ENCODE measurements around the gene SCGN.

The SCGN gene, protein sequence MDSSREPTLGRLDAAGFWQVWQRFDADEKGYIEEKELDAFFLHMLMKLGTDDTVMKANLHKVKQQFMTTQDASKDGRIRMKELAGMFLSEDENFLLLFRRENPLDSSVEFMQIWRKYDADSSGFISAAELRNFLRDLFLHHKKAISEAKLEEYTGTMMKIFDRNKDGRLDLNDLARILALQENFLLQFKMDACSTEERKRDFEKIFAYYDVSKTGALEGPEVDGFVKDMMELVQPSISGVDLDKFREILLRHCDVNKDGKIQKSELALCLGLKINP

DNA sequence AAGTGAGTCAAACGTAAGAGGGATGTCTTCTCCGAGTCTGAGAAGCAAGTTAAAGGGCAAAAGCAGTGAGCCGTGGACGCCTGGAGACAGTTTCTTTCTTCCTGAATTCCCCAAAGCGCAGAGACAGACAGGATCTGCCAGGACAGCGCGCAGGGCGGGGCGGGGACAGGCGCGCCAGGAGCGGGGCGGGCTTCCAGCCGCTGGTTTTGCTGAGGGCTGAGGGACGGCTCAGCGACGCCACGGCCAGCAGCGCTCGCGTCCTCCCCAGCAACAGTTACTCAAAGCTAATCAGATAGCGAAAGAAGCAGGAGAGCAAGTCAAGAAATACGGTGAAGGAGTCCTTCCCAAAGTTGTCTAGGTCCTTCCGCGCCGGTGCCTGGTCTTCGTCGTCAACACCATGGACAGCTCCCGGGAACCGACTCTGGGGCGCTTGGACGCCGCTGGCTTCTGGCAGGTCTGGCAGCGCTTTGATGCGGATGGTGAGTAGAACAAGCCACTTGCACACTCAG is at the start of gene SCGN:
SCGN (plus strand) TSS at position 209 of the 509 bp plus-strand sequence; CDS start at position 398, 189 bp downstream.
- peak within 1 kb of the TSS; percentile 28 for H3K4me3 ChIP-seq (ENCODE audit: low read depth, low read length)

DNA sequence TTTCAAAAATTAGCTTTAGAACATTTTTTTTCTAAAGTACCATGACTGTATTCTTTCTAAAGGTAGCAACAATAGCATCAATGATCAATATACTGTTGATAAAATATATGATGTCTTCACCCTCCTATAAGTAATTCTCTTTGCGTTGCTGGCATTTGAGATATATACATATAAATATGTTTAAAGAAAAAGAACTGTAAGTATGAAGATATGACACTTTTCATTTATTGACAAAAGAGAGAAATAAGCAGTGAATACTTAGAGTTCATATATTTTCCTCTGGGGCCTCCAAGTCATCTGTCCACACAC is 49.4 kb upstream of the SCGN start:
- H3K4me3 ChIP-seq (ENCODE audit: low read depth, low read length) = no peak overlapping the region

DNA sequence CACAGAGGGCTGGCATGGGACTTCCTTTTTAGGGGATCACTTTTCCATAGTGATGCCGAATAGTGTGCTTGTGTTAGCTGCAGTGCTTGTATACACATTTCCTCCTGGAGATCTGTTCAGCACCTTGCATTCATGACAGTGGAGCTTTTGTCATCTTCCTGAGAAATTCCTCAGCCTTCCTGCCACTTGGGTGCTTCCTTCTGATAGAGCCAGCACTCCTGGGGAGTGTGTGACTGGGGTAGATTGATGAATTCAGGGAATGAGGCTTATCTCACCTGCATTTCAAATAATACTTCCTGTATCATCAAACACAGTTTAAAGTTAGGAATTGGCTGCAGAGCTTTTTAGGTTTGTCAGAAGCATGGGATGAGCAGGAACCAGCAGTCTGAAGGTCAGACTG is 48.8 kb upstream of the SCGN start:
- H3K4me3 ChIP-seq (ENCODE audit: low read depth, low read length) = no peak overlapping the region

DNA sequence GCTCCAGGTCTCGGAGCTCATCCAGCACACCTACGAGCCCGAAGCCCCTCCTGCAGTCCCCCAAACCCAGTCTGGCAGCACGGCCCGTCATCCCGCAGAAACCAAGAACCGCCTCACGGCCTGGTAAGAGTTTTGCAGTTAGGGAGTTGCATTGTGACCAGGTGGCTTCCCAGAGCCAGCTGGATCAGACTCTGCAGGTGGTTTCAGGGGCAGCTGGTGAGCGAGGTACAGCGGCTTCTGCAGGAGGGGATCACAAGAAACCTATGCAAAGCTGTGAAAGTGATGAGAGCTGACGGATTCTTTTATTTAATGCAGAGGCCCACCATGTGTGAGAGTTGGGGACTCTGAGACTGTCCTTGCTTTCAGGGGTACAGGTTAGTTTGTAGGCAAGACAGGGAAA is 45.9 kb upstream of the SCGN start:
- H3K4me3 ChIP-seq (ENCODE audit: low read depth, low read length) = no peak overlapping the region

DNA sequence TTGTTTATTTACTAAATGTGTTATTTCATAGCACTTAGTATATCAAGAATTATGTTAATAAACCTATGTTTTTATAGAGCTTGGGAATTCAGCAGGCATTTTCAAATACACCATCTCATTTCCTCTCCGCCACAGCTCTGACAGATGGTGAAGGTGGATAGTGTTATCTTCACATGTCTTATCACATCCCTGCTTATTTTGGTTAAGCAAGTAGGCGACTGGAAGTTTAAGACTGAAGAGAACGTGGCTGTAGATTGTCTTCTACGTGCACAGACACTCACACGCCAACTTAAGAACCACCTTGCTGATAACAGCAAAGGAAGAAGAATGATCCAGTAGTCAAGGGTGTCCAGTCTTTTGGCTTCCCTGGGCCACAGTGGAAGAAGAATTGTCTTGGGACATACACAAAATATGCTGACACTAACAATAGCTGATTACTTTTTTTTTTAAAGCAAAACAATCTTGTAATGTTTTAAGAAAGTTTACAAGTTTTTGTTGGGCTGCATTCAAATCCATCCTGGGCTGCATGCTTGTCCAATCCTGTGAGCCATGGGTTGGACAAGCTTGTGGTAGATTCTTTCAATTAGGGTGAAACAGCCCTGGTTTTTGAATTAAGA is 43.3 kb upstream of the SCGN start:
- H3K4me3 ChIP-seq (ENCODE audit: low read depth, low read length) = no peak overlapping the region

DNA sequence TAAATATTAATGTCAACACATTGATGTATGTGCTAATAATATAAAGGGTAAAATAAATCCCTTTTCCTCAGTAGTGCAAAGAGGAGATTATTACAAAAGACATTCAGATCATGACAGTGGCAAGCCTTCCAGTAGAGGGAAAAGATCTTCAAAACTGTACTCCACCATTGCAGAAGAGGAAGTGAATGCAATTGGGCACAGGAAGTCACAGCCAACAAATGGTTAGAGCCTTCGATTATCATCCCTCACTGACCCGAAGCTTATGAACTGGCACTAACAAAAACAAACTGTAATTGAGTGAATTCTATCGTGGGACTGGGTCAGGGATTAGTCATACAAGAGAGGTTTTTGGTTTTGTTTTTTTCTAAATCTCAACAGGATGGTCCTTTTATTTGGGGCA is 39.3 kb upstream of the SCGN start:
- H3K4me3 ChIP-seq (ENCODE audit: low read depth, low read length) = no peak overlapping the region

DNA sequence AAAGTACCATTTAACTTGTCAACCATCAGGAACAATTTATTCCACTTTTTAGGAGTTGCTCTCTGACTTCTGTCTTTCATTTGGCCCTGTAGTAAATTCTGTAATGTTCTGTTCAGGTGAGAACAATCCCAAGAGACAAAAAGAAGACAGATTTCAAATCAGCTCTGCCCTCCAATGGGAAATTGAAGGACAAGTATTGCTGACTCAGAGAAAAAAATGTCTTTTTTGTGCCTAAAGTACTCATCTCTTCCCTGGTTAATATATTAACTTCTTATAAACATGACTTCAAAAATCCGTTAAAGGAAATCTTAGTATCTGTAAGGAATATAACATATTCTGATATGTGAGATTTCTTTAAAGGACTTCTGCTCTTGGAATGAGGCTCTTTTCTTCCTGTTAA is 38.6 kb upstream of the SCGN start:
- no peak overlapping the region for H3K4me3 ChIP-seq (ENCODE audit: low read depth, low read length)

DNA sequence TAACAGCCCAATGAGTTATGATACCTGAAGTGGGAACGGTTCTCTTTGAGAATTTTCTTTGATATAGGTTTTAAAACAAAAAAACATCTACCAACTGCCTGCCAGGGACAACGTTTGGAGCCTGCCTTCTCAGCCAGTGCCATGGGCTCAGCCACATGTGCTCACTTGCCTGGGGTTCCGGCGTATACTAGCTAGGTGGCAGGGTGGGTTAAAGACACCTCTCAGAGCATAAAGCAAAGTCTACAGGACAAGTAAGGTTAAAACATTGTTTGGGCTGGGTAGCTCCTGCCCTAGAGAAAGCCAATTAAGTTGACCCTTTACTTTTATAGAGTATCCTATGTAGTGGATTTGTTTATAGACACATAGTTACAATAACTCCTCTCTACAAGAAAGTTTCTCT is 38.0 kb upstream of the SCGN start:
- H3K4me3 ChIP-seq (ENCODE audit: low read depth, low read length) = no peak overlapping the region

DNA sequence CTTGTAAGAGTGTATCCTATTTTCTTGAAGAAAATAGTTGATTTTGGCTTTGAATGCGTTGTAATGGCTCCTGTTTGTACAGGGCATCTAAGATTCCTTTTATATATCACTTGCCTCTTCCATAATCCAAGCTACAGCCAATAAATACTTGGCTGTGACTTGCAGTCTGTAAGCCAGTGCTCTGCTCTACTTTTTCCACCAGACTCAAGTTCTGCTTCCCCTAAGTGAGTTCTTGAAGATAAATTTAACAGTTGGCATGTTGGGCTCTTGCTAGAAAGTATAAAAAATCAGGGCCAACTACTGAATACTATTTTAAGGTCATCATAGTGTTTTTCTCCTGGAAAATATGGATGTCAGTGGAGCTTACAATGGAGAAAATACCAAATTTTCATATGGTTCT is 36.5 kb upstream of the SCGN start:
- no peak overlapping the region for H3K4me3 ChIP-seq (ENCODE audit: low read depth, low read length)

DNA sequence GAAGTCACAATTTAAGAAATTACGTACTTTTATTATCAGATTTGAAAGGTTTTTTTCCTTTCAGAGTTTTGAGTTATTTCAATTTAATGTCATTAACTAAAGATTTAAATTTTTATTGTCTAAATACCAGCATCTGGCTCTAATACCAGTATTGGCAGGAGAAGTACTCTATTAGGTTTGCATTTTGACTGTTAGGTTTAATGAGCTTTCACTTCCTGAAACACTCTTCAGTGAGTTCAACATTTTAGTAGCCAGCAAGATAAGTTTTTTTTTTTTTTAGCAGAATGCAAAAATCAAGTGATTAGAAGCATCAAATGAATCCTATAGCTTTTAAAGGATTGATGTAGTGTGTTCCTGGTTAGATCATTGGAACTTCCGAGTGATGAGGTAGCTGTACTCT is 34.0 kb upstream of the SCGN start:
- no peak overlapping the region for H3K4me3 ChIP-seq (ENCODE audit: low read depth, low read length)

DNA sequence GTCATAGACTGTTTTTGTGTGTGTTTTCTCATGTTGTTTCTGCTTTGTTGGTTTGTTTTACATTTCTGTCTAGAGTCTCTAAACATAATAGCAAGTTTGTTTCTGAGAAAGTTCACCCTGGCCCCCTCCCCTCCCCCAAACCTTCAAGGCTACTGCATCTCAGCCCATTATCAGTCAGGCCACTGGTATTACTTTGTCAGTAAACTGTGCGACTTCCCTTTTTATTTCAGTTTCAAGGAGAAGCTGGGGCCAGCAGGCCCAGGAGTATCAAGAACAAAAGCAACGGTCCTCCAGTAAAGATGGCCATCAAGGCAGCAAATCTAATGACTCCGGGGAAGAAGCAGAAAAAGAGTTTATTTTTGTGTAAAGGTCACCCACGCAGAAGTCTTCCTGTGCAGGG is 32.8 kb upstream of the SCGN start:
- H3K4me3 ChIP-seq (ENCODE audit: low read depth, low read length) = no peak overlapping the region

DNA sequence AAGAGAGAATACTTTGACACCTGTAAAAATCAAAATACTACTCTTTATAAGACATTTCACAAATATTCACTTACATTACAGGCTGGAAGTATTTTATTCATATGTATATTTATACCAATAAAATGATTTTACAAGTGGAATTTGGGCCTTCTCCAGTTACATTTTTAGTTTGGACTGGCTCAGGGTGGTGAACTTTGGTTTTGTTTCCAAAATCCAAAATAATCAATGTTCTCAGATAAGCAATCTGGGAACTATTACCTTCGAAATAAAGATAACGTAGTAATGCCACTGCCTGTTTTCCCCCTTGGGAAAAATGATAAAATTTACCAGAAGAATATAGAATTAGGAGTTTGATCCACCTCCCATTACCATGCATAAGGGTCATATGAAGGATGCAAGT is 31.6 kb upstream of the SCGN start:
- no peak overlapping the region for H3K4me3 ChIP-seq (ENCODE audit: low read depth, low read length)

DNA sequence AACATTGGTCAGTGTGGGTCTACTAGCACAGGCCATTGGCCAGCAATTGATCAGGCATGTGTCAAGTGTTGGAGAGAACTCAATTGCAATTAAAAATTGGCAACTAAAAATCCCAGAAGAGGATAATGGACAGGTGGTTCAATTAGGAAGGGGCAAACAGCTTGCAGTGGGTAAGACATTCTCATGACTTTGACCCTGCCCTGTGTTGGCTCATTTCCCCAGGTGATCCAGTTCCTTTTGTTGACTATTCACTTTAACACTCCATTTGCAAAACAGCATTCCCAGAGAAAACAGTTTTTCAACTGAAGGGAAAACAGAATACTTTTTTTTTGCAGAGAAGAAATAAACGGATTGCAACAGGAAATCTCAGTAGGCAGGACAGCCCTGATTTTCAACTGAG is 28.9 kb upstream of the SCGN start:
- no peak overlapping the region for H3K4me3 ChIP-seq (ENCODE audit: low read depth, low read length)

DNA sequence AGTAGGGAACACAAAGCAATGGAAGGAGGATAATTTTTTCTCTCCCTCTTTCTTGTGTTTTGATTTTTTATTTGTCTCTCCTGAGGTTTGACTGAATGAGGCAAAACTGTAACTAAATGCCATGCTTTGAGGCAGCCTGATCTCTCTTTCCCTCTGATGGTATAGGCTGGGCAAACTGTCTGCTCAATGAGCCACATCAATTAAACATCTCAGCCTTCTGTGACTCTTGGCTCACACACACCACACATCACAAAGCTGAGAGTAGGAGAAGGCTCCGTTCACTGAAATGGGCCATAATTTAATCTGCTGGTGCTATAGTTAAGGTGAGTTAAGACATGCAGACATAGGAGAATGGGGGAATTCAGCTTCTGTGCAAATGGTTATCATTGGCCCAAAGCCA is 28.1 kb upstream of the SCGN start:
- no peak overlapping the region for H3K4me3 ChIP-seq (ENCODE audit: low read depth, low read length)

DNA sequence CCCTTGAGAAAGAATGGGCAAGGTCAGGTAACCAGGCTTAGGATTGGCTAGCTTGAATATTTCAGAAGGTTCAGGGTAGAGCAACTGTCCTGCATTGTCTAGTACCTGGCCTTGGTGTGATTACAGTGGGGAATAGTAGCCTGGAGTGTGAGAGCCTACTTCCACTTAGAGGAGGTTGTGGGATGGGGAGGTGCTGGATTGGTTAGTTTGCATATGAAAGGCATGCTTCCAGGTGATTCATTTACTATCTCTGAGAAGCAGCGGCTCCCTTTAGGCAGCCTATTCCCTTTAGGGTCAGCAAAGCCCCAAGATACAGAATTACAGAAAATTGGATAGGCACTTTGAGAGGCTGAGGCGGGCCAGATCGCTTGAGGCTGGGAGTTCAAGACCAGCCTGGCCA is 25.0 kb upstream of the SCGN start:
- no peak overlapping the region for H3K4me3 ChIP-seq (ENCODE audit: low read depth, low read length)

DNA sequence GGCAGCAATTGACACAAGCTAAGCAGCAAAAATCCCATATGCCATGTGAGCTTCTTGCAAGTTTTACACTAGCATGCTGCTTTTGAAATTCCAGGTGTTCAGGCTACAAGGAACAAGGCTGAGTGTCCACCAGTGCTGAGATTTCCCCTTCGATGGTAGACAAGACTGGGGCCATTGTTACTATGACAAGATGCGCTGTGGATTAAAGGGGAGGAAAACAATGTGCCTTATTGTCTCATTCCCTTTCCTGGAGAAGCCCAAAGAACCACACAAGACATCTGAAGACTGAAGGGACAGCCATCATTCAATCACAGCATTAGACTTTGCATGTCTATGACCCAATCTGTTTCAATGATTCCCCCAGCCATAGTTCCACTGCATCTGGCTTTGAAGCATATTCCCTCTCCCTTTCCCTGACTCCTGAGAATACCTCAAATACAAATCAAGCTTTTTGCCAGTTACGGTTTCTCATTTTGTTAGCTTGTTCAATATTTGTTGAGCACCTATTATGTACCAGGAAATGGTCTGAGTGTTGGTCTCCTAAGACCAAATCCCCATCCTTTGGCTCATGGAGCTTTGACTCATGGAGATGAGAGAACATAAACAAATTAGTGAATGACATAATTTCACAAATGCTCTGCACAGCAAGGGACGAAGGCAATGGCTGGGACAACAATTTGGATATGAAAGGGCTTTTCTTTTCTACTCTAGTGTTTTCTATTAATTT is 23.4 kb upstream of the SCGN start:
- no peak overlapping the region for H3K4me3 ChIP-seq (ENCODE audit: low read depth, low read length)

DNA sequence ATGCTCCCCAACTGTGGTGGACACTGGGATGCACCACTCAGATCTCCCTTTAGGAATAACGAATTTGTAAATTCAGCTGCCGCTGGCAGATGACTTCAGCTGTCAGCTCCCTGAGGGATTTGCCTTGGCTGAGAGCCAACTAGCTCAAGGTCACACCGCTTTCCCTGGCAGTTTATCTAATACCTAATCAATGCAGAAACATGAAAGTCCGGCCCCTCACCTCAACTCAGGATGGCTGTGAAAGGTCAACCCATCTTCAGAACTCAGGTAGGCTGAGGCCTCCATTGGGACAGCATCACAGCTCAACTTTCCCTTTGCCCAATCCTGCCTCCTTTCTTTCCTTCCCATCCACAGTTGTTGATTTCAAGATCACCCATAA is 22.8 kb upstream of the SCGN start:
- no peak overlapping the region for H3K4me3 ChIP-seq (ENCODE audit: low read depth, low read length)

DNA sequence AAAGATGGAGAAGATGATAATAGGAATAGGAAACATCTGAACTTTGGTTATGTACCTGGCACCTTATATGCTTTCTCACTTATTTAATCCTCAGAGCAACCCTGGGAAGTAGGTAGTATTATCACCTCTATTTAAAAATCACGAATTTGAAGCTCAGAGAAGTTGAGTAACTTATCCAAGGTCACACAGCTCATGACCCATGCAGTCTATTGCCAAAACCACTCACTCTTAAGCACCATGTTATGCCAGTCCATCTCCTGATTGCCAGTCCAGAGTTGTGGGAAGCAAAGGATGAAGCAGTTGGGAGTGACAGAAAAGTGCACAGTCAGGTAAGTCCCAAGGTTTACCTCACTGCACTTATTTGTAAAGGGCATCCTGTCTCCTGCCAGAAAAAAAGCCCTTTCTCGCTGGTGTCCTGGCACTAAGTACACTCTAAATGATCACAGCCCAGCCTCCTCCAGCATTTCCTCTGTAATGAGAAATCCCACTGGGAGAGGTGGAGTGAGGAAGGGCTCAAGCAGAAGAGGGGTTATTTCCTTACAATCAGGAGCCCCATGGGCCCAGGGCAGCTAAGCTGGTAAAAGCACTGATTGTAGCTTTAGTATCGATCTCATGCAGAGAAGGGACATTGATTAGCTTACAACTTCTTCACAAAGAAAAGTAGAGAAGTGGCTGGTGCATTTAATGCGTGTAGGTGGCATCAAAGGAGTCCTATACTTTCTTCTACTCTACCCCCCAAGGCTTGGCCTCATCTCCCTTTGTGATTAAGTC is 21.3 kb upstream of the SCGN start:
- no peak overlapping the region for H3K4me3 ChIP-seq (ENCODE audit: low read depth, low read length)

DNA sequence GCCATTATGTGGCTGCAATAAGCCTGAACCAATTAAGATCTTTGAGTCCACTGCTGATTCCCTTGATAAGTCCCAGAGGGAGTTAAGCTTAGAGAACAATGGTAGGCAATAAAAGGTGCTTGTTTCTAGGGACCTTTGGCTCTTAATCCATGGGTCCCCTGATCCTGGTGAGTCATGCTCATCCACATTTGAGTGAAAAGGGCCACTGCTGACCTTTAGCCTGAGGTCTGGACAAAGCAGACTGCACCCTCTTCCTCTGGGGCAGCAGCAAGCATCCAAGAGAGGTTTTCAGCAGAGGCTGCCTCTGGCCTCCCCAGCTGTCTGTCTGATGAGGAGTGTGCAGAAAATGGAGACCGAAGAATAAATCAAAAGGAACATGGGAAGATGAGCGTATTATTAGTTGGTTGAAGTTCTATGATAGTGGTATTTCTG is 16.1 kb upstream of the SCGN start:
- H3K4me3 ChIP-seq (ENCODE audit: low read depth, low read length) = no peak overlapping the region

DNA sequence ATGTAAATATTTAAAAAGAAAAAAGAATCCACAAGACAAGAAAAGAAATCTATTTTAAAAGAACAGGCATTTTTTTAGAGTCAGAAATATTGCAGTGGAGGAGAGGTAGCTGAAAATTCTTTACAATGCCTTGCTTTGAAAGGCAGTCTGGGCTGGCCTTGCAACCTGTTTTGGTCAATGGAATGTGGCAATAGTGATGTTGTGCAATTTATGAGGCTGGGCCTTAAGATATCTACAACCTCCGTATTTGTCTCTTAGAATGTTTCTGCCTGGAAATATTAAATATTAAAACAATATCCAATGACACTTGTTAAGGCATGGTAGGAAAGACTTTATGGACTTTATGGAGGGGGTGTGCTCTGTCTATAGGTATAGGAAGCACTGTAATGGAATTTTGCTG is 14.8 kb upstream of the SCGN start:
- no peak overlapping the region for H3K4me3 ChIP-seq (ENCODE audit: low read depth, low read length)

DNA sequence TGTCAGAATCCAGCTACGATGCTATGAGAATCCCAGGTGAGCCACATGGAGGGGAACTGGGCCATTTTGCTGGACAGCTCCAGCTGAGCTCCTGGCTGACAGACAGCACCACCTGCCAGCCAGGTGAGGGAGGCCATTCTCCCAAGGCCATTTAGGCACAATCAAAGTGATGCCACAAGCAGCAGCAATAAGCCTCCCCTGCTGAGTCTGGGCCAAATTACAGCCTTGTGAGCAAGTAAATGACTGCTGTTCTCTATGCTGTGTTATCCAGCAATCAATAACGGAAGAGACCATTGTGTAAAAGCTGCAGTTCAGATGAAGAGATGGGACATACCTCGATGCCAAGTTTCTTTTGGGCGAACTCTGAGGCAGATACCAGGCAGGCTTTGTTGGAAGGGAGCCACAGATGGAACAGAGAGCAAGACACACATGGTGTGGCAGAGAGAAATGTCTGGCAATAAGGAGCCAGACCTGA is 14.0 kb upstream of the SCGN start:
- H3K4me3 ChIP-seq (ENCODE audit: low read depth, low read length) = no peak overlapping the region

Data from iPS-11a (cell line).